GM18502 (cell line): ENCODE results near the gene SLC45A1.
"Not testable (repeated sequence)": the region's sequence is repeated elsewhere in the genome, so short reads cannot be mapped to it uniquely, and the experiment has no call there.

Experiments used
- ATAC-seq: cut with Tn5 transposase; IDR thresholded peaks from one replicate; pipeline ENCODE4 v1.9.1; 2021; ENCODE audit warnings: mild to moderate bottlenecking; ENCODE audit not compliant: unreplicated experiment, poor library complexity

The SLC45A1 gene

DNA sequence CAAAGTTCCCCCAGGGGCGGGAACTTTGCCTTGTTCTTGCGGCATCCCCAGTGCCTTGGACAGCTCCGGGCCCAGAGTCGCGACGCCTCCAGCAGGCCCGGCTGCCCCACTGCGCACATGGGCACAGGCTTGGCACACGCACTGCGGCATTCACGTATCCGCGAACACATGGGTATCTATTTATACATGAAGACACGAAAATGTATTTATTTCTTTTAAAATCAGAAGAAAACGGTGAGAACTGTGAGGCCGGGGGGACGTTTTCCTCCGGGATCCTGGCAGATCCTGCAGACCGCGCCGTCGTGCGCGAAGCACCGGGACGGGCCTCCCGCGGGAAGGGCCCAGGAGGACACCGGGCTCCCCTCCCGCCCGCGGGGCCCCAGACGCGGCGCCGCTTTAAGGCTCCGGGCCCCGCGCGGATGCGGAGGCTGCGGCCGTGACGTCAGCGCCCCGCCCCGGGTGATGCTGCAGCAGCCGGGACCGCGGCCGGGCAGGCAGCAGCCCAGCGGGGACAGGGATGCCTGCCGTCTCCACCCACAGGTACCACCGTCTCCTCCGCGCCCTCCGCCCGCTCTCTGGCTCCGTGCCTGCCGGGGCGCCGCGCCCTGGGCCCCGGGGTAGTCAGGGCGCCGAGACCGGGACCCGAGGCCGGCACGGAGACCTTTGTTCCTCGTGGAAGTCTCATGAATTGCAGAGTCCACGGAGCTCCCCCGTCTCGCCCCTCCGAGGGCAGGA is at the start of gene SLC45A1:
Gene SLC45A1, plus strand, starts transcription at position 468 of the 735 bp plus-strand sequence. CDS start 6,216 bp downstream, outside the sequence.
- ATAC-seq: peak; percentile 61

GRCh38 chr1:8273036-8273435 is 44.9 kb upstream of the SLC45A1 start:
- no peak for ATAC-seq

GRCh38 chr1:8274352-8274751 is 43.6 kb upstream of the SLC45A1 start:
- no peak for ATAC-seq

DNA sequence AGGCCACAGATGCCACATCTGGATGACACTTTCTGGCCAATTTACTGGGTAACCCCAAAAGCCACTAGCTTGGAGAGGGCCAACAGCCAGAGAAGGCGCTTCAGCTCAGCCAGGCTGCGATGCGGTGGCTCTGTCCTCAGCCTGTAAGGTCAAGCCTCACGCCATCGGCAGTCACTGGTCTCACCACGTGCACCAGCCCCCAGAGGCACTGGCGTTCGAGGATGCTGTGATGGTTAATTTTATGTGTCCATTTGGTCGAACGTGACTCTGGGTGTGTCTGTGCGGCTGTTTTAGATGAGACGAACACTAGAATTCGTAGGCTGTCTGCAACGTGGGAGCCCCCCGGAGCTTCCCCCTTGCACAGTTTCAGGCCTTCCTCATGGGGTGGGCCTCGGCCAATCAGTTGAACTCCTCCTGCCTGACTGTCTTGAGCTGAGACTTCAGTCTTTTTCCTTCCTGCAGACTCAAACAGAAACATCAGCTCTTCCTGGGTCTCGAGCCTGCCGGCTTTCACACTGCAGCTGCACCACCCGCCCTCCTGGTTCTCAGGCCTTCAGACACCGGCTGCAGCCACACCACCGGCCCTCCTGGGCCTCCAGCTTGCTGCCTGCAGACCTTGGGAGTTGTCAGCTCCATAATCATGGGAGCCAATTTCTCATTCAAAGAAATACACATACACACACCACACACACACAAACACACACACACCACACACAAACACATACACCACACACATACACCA is 41.6 kb upstream of the SLC45A1 start:
- ATAC-seq: no peak

- ATAC-seq: no peak
Observed at GRCh38 chr1:8276932-8277331, 41.0 kb upstream of the SLC45A1 start.

GRCh38 chr1:8278677-8279076 is 39.2 kb upstream of the SLC45A1 start:
- ATAC-seq: not testable (repeated sequence)

DNA sequence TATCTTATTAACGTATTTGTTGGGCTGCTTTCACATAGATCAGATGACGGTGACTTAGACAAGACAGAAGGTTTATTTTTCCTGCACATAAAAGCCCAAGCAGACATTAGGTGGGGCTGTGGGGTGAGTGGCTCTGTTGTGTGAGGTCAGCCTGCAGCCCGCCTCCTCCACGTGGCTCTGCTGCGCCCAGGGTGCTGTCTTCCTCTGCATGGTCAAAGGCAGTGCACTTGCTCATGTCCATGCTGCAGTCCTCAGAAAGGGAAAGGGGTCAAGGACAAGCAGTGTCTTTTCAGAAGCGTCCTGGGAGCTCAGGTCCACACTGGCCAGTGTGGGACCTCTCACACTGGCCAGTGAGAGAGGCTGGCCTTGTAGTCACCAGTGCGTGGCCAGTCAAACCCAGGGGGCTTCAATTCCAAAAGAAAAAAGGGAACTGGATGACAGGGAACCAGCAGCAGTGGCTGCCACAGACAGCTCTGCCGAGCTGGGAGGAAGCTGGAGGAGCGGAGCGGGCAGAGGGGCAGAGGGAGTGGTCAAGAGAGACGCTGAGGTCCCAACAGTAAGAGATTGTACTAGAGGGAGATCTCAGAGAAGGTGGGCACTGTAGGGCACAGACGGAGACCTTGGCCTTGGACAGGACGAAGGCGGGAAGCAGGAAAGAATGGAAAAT is 35.9 kb upstream of the SLC45A1 start:
- ATAC-seq: peak; percentile 15

- peak; percentile 93 for ATAC-seq
Observed at GRCh38 chr1:8283058-8283884, 34.6 kb upstream of the SLC45A1 start.

DNA sequence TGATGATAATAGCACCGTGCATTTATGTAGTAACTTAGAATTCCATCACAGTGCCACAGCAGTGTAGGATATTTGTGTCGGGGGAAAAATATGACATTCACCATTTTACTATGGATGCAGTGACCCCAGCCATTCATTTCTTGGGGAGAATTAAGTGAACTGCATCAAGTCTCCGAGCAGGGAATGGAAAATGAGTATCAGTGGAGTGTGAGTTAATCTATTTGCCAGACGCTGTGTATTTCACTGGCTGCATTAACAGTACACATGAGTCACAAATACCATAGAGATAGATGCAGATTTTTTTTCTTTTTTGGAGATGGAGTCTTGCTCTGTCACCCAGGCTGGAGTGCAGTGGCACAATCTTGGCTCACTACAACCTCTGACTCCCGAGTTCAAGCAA is 33.8 kb upstream of the SLC45A1 start:
- ATAC-seq: no peak

DNA sequence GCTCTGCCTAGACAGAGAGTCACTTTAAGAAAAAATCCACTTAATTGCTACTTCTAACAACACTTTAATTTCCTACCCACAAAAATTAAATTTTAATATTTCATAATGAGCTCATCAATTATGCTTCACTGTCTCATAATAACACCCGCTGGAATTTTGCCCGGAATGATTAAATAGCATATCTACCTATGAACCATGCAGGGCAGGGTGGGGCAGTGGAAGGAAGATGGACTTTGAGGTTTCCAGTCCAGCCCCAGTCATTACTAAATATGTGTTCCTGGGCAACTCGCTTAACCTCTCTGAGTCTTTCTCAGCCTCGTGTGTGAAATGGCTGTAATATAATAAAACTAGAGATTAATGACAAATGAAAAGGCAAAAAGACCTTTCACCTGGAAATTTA is 32.8 kb upstream of the SLC45A1 start:
- ATAC-seq: no peak

GRCh38 chr1:8285965-8286364 is 31.9 kb upstream of the SLC45A1 start:
- no peak for ATAC-seq

DNA sequence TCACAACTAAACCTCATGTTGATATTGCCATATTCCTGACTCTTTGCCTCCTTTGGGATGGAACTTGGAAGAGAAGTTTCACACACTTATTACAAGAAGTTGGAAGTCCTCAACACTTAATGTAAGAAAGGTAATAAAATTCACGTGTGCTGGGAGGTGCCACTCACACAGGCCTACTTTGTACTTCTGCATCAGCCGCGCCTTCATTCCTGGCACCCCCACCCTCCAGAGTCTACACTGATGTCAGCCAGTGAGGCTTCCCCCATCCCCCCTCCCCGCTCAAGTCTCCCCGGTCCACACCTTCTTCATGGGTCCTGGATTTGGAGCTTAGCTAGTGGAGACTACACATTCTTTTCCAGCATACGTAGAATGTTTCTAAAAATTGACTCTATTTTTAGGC is 24.8 kb upstream of the SLC45A1 start:
- ATAC-seq: no peak

- no peak for ATAC-seq
Observed at GRCh38 chr1:8293641-8294169, 24.2 kb upstream of the SLC45A1 start.

DNA sequence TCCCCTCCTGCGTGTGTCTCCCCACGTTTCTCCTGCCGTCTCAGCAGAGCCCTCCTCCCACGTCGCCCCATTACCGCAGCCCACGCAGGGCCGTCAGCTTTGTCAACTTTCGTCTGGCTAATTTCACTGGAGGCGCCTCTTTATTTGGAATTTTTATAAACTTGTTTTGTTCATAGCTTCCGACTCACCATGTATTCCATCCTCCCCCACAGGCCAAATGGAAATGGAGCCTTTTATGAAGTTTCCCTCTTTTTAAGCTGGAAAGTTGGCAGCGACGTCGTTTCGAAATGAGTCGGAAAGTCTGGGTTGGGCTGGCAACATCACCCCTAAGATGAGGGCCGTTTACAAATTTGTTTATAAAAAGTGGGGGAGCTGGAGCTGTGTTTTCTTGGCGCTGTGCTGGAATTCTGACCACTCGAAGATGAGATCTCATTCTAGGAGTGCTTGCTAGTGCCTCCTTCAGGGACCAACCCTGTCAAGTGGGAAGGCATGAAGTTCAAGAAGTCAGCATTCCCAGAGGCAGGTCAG is 23.7 kb upstream of the SLC45A1 start:
- no peak for ATAC-seq

DNA sequence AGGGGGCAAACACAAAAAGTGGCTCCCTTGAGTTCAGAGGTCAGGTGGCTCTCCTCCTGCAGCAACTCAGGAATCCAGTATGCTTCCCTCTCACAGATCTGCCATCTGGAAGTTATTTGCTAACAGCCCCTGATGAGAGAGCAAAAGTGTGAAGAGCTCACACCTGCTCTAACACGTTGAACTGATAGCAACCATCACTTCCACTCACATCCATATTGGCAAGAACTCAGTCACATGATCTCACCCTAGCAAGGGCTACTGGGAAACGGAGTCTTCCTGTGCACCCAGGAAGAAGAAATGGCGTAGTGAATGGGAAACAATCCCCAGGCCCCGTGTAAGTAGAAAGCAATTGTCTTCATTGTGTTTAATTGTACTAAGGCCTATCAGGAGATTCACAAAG is 20.7 kb upstream of the SLC45A1 start:
- ATAC-seq: no peak

GRCh38 chr1:8299963-8300362 is 18.0 kb upstream of the SLC45A1 start:
- ATAC-seq: no peak

GRCh38 chr1:8302081-8302956 is 15.6 kb upstream of the SLC45A1 start:
- ATAC-seq: no peak

GRCh38 chr1:8303141-8303540 is 14.8 kb upstream of the SLC45A1 start:
- ATAC-seq: no peak

DNA sequence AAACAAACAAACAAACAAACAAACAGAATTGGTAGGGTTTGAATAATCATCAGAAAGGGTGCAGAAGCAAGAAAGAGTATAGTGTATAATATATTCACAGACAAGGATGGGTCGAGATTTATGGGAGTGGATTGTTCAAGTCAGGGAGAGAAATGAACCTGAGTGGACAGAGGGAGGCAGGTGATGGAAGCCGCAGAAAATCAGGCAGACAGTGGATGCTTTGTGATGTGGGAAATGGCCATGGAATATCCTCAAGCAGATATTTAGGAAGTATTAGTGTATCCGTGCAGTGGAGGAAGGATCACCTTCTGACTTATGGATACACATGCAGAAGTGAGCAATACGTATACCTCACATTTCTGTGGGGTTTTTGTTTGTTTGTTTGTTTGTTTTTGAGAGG is 14.0 kb upstream of the SLC45A1 start:
- ATAC-seq: no peak
